OCI-M2 (cell line): ENCODE data around the gene MIAT.

ENCODE experiments used
- DNase-seq: peaks from one replicate; lab custom pipeline; 2025; ENCODE audit not compliant: unreplicated experiment; lab: John Stamatoyannopoulos, UW

MIAT gene

GRCh38 chr22:26631282-26631681, 26.1 kb upstream of the MIAT start:
- no peak for DNase-seq

GRCh38 chr22:26632422-26633155, 24.8 kb upstream of the MIAT start:
- DNase-seq = peak; percentile 94

- no peak for DNase-seq
Observed at GRCh38 chr22:26634189-26634588, 23.2 kb upstream of the MIAT start.

GRCh38 chr22:26635117-26635516, 22.3 kb upstream of the MIAT start:
- DNase-seq = no peak

- DNase-seq = no peak
Observed at GRCh38 chr22:26636296-26636695, 21.1 kb upstream of the MIAT start.

- peak; percentile 78 for DNase-seq
Observed at GRCh38 chr22:26642465-26643417, 14.6 kb upstream of the MIAT start.

GRCh38 chr22:26643418-26644100, 13.8 kb upstream of the MIAT start:
- DNase-seq = no peak

GRCh38 chr22:26646158-26646557, 11.2 kb upstream of the MIAT start:
- no peak for DNase-seq

- DNase-seq = no peak
Observed at GRCh38 chr22:26648011-26648497, 9.3 kb upstream of the MIAT start.

- no peak for DNase-seq
Observed at GRCh38 chr22:26648528-26649388, 8.6 kb upstream of the MIAT start.

- DNase-seq = no peak
Observed at GRCh38 chr22:26650722-26651421, 6.5 kb upstream of the MIAT start.

GRCh38 chr22:26651815-26652214, 5.6 kb upstream of the MIAT start:
- no peak for DNase-seq

- no peak for DNase-seq
Observed at GRCh38 chr22:26658161-26658560, 773 bp downstream of the MIAT start.

- peak; percentile 56 for DNase-seq
Observed at GRCh38 chr22:26658671-26659478, 1.5 kb downstream of the MIAT start.

GRCh38 chr22:26660356-26660755, 3.0 kb downstream of the MIAT start:
- no peak for DNase-seq

GRCh38 chr22:26660961-26661578, 3.7 kb downstream of the MIAT start:
- no peak for DNase-seq

GRCh38 chr22:26662160-26662559, 4.8 kb downstream of the MIAT start:
- DNase-seq = no peak

GRCh38 chr22:26663374-26663923, 6.1 kb downstream of the MIAT start:
- DNase-seq = no peak
